H1 (cell line): ENCODE data around the gene PAN2. TPM values are rescaled to one million over a fixed set of nuclear protein-coding genes. Genes with fewer than 3 reads are reported as not detected.
A peak's percentile ranks its signal among the peaks of the same experiment; 100 is the strongest.

Experiments used
- CTCF ChIA-PET: fragments of 300-600 bp; sonication (Branson Sonifier 250); formaldehyde crosslinking; loops from one replicate; lab custom pipeline; 2021; ENCODE audit not compliant: partially characterized antibody; lab: Charles Lee
- POLR2A ChIA-PET: fragments of 300-600 bp; sonication (Branson Sonifier 250); formaldehyde crosslinking; loops from one replicate; lab custom pipeline; 2021; ENCODE audit warnings: inconsistent platforms; ENCODE audit not compliant: partially characterized antibody; lab: Charles Lee
- DNase-seq, 2 experiments: peaks; one replicate each; pipeline versions ENCODE4 v3.0.0 to v3.0.0-alpha.2; 2010 to 2022; ENCODE audit warnings: low spot score in 2 of 2, low read depth in 1 of 2, mixed read lengths in 1 of 2
- FAIRE-seq: peaks from 2 replicates; lab custom pipeline; 2011; peaks lifted over from hg19 to GRCh38; lab: Jason Lieb, UNC
- H2AFZ ChIP-seq: 2 replicates; pipeline ENCODE4 v1.8.1; 2012; ENCODE audit warnings: low read length, inconsistent platforms
- H2AK5ac ChIP-seq: 2 replicates; pipeline ENCODE4 v1.6.1; 2013; ENCODE audit warnings: low read depth, low read length
- H2BK120ac ChIP-seq: replicated peaks from 2 replicates; pipeline ENCODE3; 2013; ENCODE audit warnings: low read depth, low read length, inconsistent platforms
- H2BK12ac ChIP-seq: 2 replicates; pipeline ENCODE4 v1.6.1; 2013; ENCODE audit warnings: low read depth, low read length
- H2BK15ac ChIP-seq: 2 replicates; pipeline ENCODE4 v1.6.1; 2013; ENCODE audit warnings: low read length
- H2BK20ac ChIP-seq: 2 replicates; pipeline ENCODE4 v1.6.1; 2013; ENCODE audit warnings: low read length
- H2BK5ac ChIP-seq: 2 replicates; pipeline ENCODE4 v1.6.1; 2013; ENCODE audit warnings: low read depth, low read length
- H3K14ac ChIP-seq: 2 replicates; pipeline ENCODE4 v1.6.1; 2013; ENCODE audit warnings: inconsistent platforms; ENCODE audit not compliant: insufficient read length
- H3K18ac ChIP-seq: 2 replicates; pipeline ENCODE4 v1.6.1; 2013; ENCODE audit warnings: low read length; ENCODE audit errors: extremely low read depth
- H3K23ac ChIP-seq: 2 replicates; pipeline ENCODE4 v1.6.1; 2013; ENCODE audit warnings: inconsistent platforms; ENCODE audit not compliant: insufficient read length
- H3K23me2 ChIP-seq: 2 replicates; pipeline ENCODE4 v1.6.1; 2013; ENCODE audit warnings: low read depth, low read length
- H3K27ac ChIP-seq: 2 replicates; pipeline ENCODE4 v1.6.1; 2011; ENCODE audit warnings: low read depth, low read length, inconsistent platforms
- H3K27me3 ChIP-seq, 4 experiments: replicated peaks in 1 of 4; 1 replicate in 1 of 4; 2 replicates in 3 of 4; pipeline versions ENCODE4 v1.6.1 to v1.8.1; 2011 to 2013; ENCODE audit warnings: low read length in 3 of 4, mild to moderate bottlenecking in 3 of 4, inconsistent platforms in 2 of 4, mixed read lengths in 2 of 4, moderate library complexity in 1 of 4; ENCODE audit not compliant: control insufficient read depth in 3 of 4, insufficient read depth in 3 of 4; ENCODE audit errors: extremely low read depth in 1 of 4
- H3K36me3 ChIP-seq, 4 experiments: 2 replicates each; pipeline versions ENCODE4 v1.6.1 to v1.8.1; 2011 to 2013; ENCODE audit warnings: mild to moderate bottlenecking in 4 of 4, low read length in 3 of 4, moderate library complexity in 2 of 4, control low read depth in 1 of 4, inconsistent platforms in 1 of 4; ENCODE audit not compliant: insufficient read depth in 4 of 4, control insufficient read depth in 2 of 4
- H3K4ac ChIP-seq: replicated peaks from 2 replicates; pipeline ENCODE3; 2013; ENCODE audit warnings: low read length, low read depth, mixed read lengths, inconsistent platforms; ENCODE audit not compliant: insufficient read length
- H3K4me1 ChIP-seq, 4 experiments: replicated peaks in 1 of 4; 1 replicate in 1 of 4; 2 replicates in 3 of 4; pipeline versions ENCODE4 v1.6.1 to v1.8.1; 2011 to 2013; ENCODE audit warnings: low read length in 3 of 4, inconsistent platforms in 2 of 4, mixed read lengths in 1 of 4; ENCODE audit not compliant: insufficient read depth in 4 of 4, control insufficient read depth in 3 of 4
- H3K4me2 ChIP-seq, 2 experiments: 2 replicates each; pipeline versions ENCODE4 v1.6.1 to v1.8.1; 2011 to 2013; ENCODE audit warnings: low read depth in 2 of 2, low read length in 2 of 2, control low read depth in 1 of 2, inconsistent platforms in 1 of 2, mild to moderate bottlenecking in 1 of 2; ENCODE audit not compliant: insufficient read depth in 1 of 2
- H3K4me3 ChIP-seq, 4 experiments: fragments of 200-600, 300-600 bp in 1 of 4; sonication (generic), shearing (Covaris generic), sonication (Bioruptor Twin) in 1 of 4; 2 replicates each; pipeline versions ENCODE4 v1.5.1 to v1.8.1; 2011 to 2016; ENCODE audit warnings: low read length in 4 of 4, low read depth in 3 of 4, control low read depth in 2 of 4, inconsistent platforms in 2 of 4, mild to moderate bottlenecking in 2 of 4, mixed read lengths in 1 of 4, moderate library complexity in 1 of 4; ENCODE audit not compliant: insufficient read depth in 2 of 4; ENCODE audit errors: extremely low read depth in 1 of 4
- H3K56ac ChIP-seq: replicated peaks from 2 replicates; pipeline ENCODE3; 2013; ENCODE audit warnings: low read depth, mild to moderate bottlenecking, mixed read lengths, low read length, inconsistent platforms; ENCODE audit not compliant: insufficient read length
- H3K79me1 ChIP-seq: 2 replicates; pipeline ENCODE4 v1.6.1; 2013; ENCODE audit warnings: low read depth, low read length, control low read depth
- H3K79me2 ChIP-seq, 2 experiments: 2 replicates each; pipeline versions ENCODE4 v1.6.1 to v1.8.1; 2012 to 2013; ENCODE audit warnings: low read length in 2 of 2, mild to moderate bottlenecking in 2 of 2, inconsistent platforms in 1 of 2; ENCODE audit not compliant: insufficient read depth in 2 of 2, control insufficient read depth in 1 of 2
- H3K9ac ChIP-seq, 4 experiments: replicated peaks in 1 of 4; 1 replicate in 1 of 4; 2 replicates in 3 of 4; pipeline versions ENCODE4 v1.6.1 to v1.8.1; 2011 to 2013; ENCODE audit warnings: low read depth in 3 of 4, low read length in 3 of 4, control low read depth in 2 of 4, mild to moderate bottlenecking in 2 of 4, moderate library complexity in 2 of 4, inconsistent platforms in 1 of 4; ENCODE audit errors: extremely low read depth in 1 of 4
- H3K9me3 ChIP-seq, 2 experiments: 2 replicates each; pipeline versions ENCODE4 v1.6.1 to v1.8.1; 2012 to 2013; ENCODE audit warnings: mild to moderate bottlenecking in 2 of 2, moderate library complexity in 2 of 2, control low read depth in 1 of 2, inconsistent platforms in 1 of 2, low read depth in 1 of 2, low read length in 1 of 2, mixed read lengths in 1 of 2; ENCODE audit not compliant: insufficient read depth in 2 of 2
- H4K20me1 ChIP-seq, 2 experiments: replicated peaks in 1 of 2; 2 replicates each; pipeline versions ENCODE3 to v1.8.1; 2011 to 2013; ENCODE audit warnings: inconsistent platforms in 2 of 2, low read length in 2 of 2, mild to moderate bottlenecking in 1 of 2; ENCODE audit not compliant: insufficient read depth in 2 of 2, control insufficient read depth in 1 of 2
- H4K5ac ChIP-seq: 2 replicates; pipeline ENCODE4 v1.6.1; 2013; ENCODE audit warnings: low read length, low read depth, mixed read lengths, inconsistent platforms; ENCODE audit not compliant: insufficient read length
- H4K8ac ChIP-seq: 2 replicates; pipeline ENCODE4 v1.8.0; 2013; ENCODE audit warnings: mild to moderate bottlenecking, moderate library complexity, low read length, inconsistent platforms; ENCODE audit not compliant: insufficient read depth; ENCODE audit errors: extremely low read depth
- H4K91ac ChIP-seq: replicated peaks from 2 replicates; pipeline ENCODE3; 2013; ENCODE audit warnings: low read length, mixed read lengths, inconsistent platforms; ENCODE audit not compliant: insufficient read length
- ATF2 ChIP-seq: IDR thresholded peaks from 2 replicates; pipeline ENCODE4 v1.6.1; 2012; ENCODE audit warnings: low read length, inconsistent platforms
- GTF2F1 ChIP-seq: IDR thresholded peaks from 2 replicates; pipeline ENCODE4 v1.6.1; 2012; ENCODE audit warnings: low read depth, low read length, improper control_type of control experiment, borderline replicate concordance
- HDAC2 ChIP-seq, 2 experiments: fragments of 300-600 bp in 1 of 2; sonication (generic) in 1 of 2; IDR thresholded peaks; 2 replicates each; pipeline ENCODE4 v1.6.1; 2011 to 2012; ENCODE audit warnings: low read depth in 2 of 2, low read length in 2 of 2, mild to moderate bottlenecking in 2 of 2, moderate library complexity in 2 of 2, borderline replicate concordance in 1 of 2, inconsistent platforms in 1 of 2
- POLR2A ChIP-seq, 2 experiments: IDR thresholded peaks; 1 replicate in 1 of 2; 2 replicates in 1 of 2; pipeline ENCODE4 v1.6.1; 2011; ENCODE audit warnings: low read depth in 2 of 2, low read length in 2 of 2, mild to moderate bottlenecking in 2 of 2; ENCODE audit errors: control extremely low read depth in 1 of 2
- SP1 ChIP-seq: IDR thresholded peaks from 2 replicates; pipeline ENCODE4 v1.6.1; 2011; ENCODE audit warnings: low read depth, low read length
- TBP ChIP-seq: IDR thresholded peaks from 2 replicates; pipeline ENCODE4 v1.6.1; 2011; ENCODE audit warnings: low read depth, low read length, improper control_type of control experiment
- TEAD4 ChIP-seq: IDR thresholded peaks from 2 replicates; pipeline ENCODE4 v1.6.1; 2012; ENCODE audit warnings: low read depth, low read length, inconsistent platforms, mixed read lengths
- WGBS, 2 experiments: shearing (Covaris generic) in 1 of 2; methylation state at CpG; one replicate each; pipeline versions ENCODE4 v1.1.6 to v1.1.7; 2013 to 2015; ENCODE audit warnings: low lambda C conversion rate in 2 of 2, mixed read lengths in 2 of 2, inconsistent platforms in 1 of 2, low coverage in 1 of 2, missing lambda C conversion rate in 1 of 2; ENCODE audit not compliant: insufficient replicate concordance in 2 of 2, insufficient coverage in 1 of 2, insufficient read length in 1 of 2; ENCODE audit errors: extremely low coverage in 1 of 2, missing lambda C conversion rate in 1 of 2; 5-methylcytosine and 5-hydroxymethylcytosine counted together
- polyA plus RNA-seq, 7 experiments: library from polyadenylated mRNA; depleted of rRNA in 3 of 7; stranded (reverse) in 5 of 7; unstranded in 2 of 7; fragments of >200 nt in 5 of 7; fragments of 200-250 nt in 2 of 7; gene quantifications; 1 replicate in 5 of 7; 2 replicates in 1 of 7; 4 replicates in 1 of 7; pipeline versions ENCODE4 v1.2.1 to v1.2.3, GENCODE V29; 2011 to 2013; ENCODE audit warnings: missing spikeins in 2 of 7, mixed read lengths in 2 of 7
- total RNA-seq: library from RNA; stranded (reverse); fragmentation: NEBNext Ultra II Directional; extraction: Animal tissue kit (Norgen Biotek cat#: 25700); gene quantifications from 2 replicates; pipeline ENCODE4 v1.2.1, GENCODE V29; 2021
- TF ChIP-seq, protein P1 (sequence below): IDR thresholded peaks from 2 replicates; pipeline ENCODE4 v1.6.1; 2012; ENCODE audit warnings: inconsistent platforms

The PAN2 gene
- total and polyA plus RNA-seq, 2 of the 8 experiments (the other 6 are each of a cell fraction or from before 2014, with no cell fraction given): 29.6 to 36.7 TPM

DNA sequence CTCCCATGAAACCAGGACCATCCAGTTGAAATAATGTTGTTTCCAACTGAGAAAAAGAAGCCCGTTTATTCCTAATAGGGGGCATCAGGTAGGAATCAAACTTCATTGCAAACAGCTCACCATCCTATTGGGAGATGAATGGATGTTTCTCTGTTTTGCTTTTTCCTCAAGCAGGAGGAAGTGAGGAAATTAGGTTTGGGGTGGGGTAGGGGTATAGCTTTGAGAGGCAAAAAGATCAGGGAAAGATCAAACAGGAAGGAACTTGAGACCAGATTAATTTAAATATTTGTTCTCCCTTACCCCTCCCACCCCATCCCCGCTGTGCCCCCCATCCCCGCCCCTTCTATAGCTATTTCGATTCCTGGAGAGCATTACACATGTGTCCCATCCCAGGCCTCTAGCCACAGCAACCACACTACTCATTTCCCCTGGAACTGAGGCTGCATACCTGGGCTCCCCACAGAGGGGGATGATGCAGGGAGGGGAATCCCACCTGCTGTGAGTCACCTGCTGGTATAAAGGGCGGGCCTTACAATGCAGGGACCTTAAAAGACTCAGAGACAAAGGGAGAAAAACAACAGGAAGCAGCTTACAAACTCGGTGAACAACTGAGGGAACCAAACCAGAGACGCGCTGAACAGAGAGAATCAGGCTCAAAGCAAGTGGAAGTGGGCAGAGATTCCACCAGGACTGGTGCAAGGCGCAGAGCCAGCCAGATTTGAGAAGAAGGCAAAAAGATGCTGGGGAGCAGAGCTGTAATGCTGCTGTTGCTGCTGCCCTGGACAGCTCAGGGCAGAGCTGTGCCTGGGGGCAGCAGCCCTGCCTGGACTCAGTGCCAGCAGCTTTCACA is 4.7 kb upstream of the PAN2 start, which contains the start of gene IL23A:
IL23A (plus strand) TSS at position 577 of the 850 bp plus-strand sequence; CDS start at position 738, 161 bp downstream.
- FAIRE-seq (no peak), DNase-seq (peak; percentile 63 to 74)
- H3K36me3 ChIP-seq: peaks cover 0 to 10% (median 7%) of the 10 kb centered on the region in 4 experiments; a peak in 5 of 8 replicates
- no peaks in the 10 kb centered on the region for H3K79me2 ChIP-seq
- peak within 1 kb of the TSS; percentile 79; the same call in 1 of the 2 replicates for H2BK5ac ChIP-seq
- H3K4ac ChIP-seq: no peak within 1 kb of the TSS
- 0 out of 2 replicates have a peak within 1 kb of the TSS, but pooled peaks have one; percentile 37 for H4K8ac ChIP-seq
- no peak within 1 kb of the TSS for H3K56ac ChIP-seq
- H3K9me3 ChIP-seq: no peaks in the 10 kb centered on the region
- H3K4me1 ChIP-seq: peaks cover 9 to 18% (median 13%) of the 10 kb centered on the region in 4 experiments
- peak within 1 kb of the TSS; percentile 96 for H2BK12ac ChIP-seq
- no peaks in the 10 kb centered on the region for H4K20me1 ChIP-seq
- no peak within 1 kb of the TSS; the same call in 1 of the 2 replicates for H2AK5ac ChIP-seq
- H3K9ac ChIP-seq: peak within 1 kb of the TSS in 3 of 4 experiments; percentile 22 to 43 (median 42); a peak in 4 of 7 replicates
- H3K4me3 ChIP-seq: peak within 1 kb of the TSS in 2 of 4 experiments; percentile 28 to 29; a peak in 4 of 8 replicates
- H3K18ac ChIP-seq: peak within 1 kb of the TSS; percentile 72; the same call in 1 of the 2 replicates
- ChIA-PET POLR2A (interaction anchor here (0.5 to 7.2 kb wide), 19 partner anchors 9 to 184 kb away, joined by 3 to 55 read pairs (median 3); partner anchors contain the start of genes CNPY2, CS, MYL6 and RBMS2), CTCF (interaction anchor here (0.6 to 2.9 kb wide), 9 partner anchors 8 to 580 kb away, joined by 3 to 13 read pairs (median 4); partner anchors contain the start of genes ANKRD52 and SPRYD4)
- H3K14ac ChIP-seq: peak within 1 kb of the TSS; percentile 8
- H3K27me3 ChIP-seq: no peaks in the 10 kb centered on the region
- H2BK120ac ChIP-seq: peak within 1 kb of the TSS; percentile 10
- H2BK15ac ChIP-seq: peak within 1 kb of the TSS; percentile 34; the same call in 1 of the 2 replicates
- no peaks in the 10 kb centered on the region for H3K79me1 ChIP-seq
- no peaks in the 10 kb centered on the region; the same call in 1 of the 2 replicates for H3K23me2 ChIP-seq
- no peak within 1 kb of the TSS for H2AFZ ChIP-seq
- H3K27ac ChIP-seq: peak within 1 kb of the TSS; percentile 12; the same call in 1 of the 2 replicates
- peak within 1 kb of the TSS; percentile 88 for H4K91ac ChIP-seq
- no peak within 1 kb of the TSS for H4K5ac ChIP-seq
- no peak within 1 kb of the TSS for H3K23ac ChIP-seq
- H3K4me2 ChIP-seq: peak within 1 kb of the TSS; percentile 52 to 59
- whole genome bisulfite sequencing, 2 experiments: 29% methylated on average over 9 of the region's 9 CpGs; no CpG with 5 or more reads in 1 of the 2 experiments
- peak within 1 kb of the TSS; percentile 77 for H2BK20ac ChIP-seq
- peak; percentile 61; the same call in 1 of the 2 replicates for TF ChIP-seq SP1
- TF ChIP-seq, protein P1, sequence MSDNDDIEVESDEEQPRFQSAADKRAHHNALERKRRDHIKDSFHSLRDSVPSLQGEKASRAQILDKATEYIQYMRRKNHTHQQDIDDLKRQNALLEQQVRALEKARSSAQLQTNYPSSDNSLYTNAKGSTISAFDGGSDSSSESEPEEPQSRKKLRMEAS: 0 out of 2 replicates have a peak, but pooled peaks have one; percentile 24
- no peak for TF ChIP-seq GTF2F1
- TF ChIP-seq HDAC2 (IDR thresholded peaks at IDR 0.05; ENCODE audit: borderline replicate concordance in 1 of 2, low read depth in 2 of 2, low read length in 2 of 2): peak; percentile 21 to 38; a peak in 1 of 4 replicates
- peak; percentile 53; the same call in 1 of the 2 replicates for TF ChIP-seq TEAD4
- TF ChIP-seq TBP: peak; percentile 19; the same call in 1 of the 2 replicates
- 0 out of 3 replicates have a peak, but pooled peaks of 1 of the 2 experiments have one; percentile 31 for TF ChIP-seq POLR2A (IDR thresholded peaks at IDR 0.05; ENCODE audit: control extremely low read depth in 1 of 2, low read depth in 2 of 2, low read length in 2 of 2)
- TF ChIP-seq ATF2: no peak
